Keratinocyte (primary cell): ENCODE data around the gene ELF5.

Source experiments
- CTCF ChIP-seq, 3 experiments: IDR thresholded peaks in 1 of 3; conservative IDR thresholded peaks in 1 of 3; optimal IDR thresholded peaks in 1 of 3; 2 replicates in 2 of 3; 3 replicates in 1 of 3; pipeline versions ENCODE3 to v1.5.1; 2011; ENCODE audit warnings: low read length in 3 of 3, mild to moderate bottlenecking in 3 of 3, moderate library complexity in 2 of 3, control low read depth in 1 of 3, inconsistent platforms in 1 of 3; ENCODE audit not compliant: insufficient read depth in 2 of 3; ENCODE audit errors: extremely low read depth in 1 of 3
- EZH2 ChIP-seq: IDR thresholded peaks from one replicate; pipeline ENCODE4 v1.6.1; 2012; ENCODE audit warnings: inconsistent platforms, mild to moderate bottlenecking, low read length, moderate library complexity

- TF ChIP-seq CTCF (optimal IDR thresholded peaks at IDR 0.05 in 1 of 3, IDR thresholded peaks at IDR 0.05 in 1 of 3, conservative IDR thresholded peaks at IDR 0.05 in 1 of 3; ENCODE audit: extremely low read depth in 1 of 3, insufficient read depth in 2 of 3, low read length in 3 of 3) (no peak), EZH2 (no peak)
These were observed 24.0 kb upstream of the ELF5 start for GRCh38 chr11:34537636-34538035.
